ENCODE data around the gene ACP7. TPM values are rescaled to one million over a fixed set of nuclear protein-coding genes. Genes with fewer than 3 reads are reported as not detected.

Gene ACP7
- total RNA-seq, 1 experiment from 2014 or later = 0.15 TPM

DNA sequence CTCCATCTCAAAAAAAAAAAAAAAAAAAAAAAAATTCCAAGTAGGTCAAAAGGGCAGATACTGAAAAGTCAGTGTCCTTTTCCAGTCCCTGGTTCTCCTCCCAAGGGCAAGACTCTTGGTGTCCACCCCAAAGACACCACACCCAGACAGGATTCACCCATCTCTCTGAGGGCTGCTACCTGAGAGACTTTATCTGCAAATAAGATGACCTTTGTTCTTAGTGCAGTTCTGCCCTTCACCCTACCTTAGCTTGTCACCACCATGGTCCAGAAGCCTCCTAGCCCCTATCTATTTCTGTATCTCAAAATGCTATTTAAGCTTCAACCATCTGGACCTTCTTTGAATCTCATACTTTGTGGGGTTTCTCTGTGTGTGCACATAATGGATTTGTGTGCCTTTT is 47.6 kb upstream of the ACP7 start:
- Histone ChIP-seq H2BK12ac (ENCODE audit: insufficient read length, low read depth, low read length) (no peak overlapping the region), H4K5ac (ENCODE audit: insufficient read length, low read depth, low read length) (no peak overlapping the region), H3K23ac (ENCODE audit: insufficient read length, low read depth, low read length) (no peak overlapping the region), H3K23me2 (ENCODE audit: insufficient read length, low read depth, low read length, poor library complexity, severe bottlenecking) (peaks cover 5% of the 10 kb centered on the region), H4K91ac (ENCODE audit: insufficient read length, low read depth, low read length) (no peak overlapping the region), H2AFZ (ENCODE audit: low read length) (no peak overlapping the region), H3K18ac (ENCODE audit: insufficient read length, low read depth, low read length) (no peak overlapping the region), H3K27me3 (ENCODE audit: insufficient read depth, low read length) (no peaks in the 10 kb centered on the region), H3K9me3 (ENCODE audit: control insufficient read depth, low read depth, low read length) (no peaks in the 10 kb centered on the region), H4K20me1 (ENCODE audit: control insufficient read depth, insufficient read depth, insufficient read length) (no peaks in the 10 kb centered on the region), H4K8ac (replicated peaks; ENCODE audit: insufficient read length, low read depth, low read length) (no peak overlapping the region), H3T11ph (ENCODE audit: low read length) (no peak overlapping the region), H3K4me1 (ENCODE audit: insufficient read depth, low read length) (no peaks in the 10 kb centered on the region; the same call in 1 of the 2 replicates), H2BK20ac (ENCODE audit: low read depth, low read length, poor library complexity, severe bottlenecking) (no peak overlapping the region), H2BK120ac (ENCODE audit: low read depth, low read length, poor library complexity, severe bottlenecking) (no peak overlapping the region), H3K56ac (ENCODE audit: insufficient read length, low read depth, low read length) (no peak overlapping the region), H3K14ac (ENCODE audit: insufficient read depth, low read length) (no peak overlapping the region), H3K4ac (ENCODE audit: low read depth, low read length) (no peak overlapping the region), H3K27ac (ENCODE audit: insufficient read length, low read depth, low read length) (no peak overlapping the region), H3K79me1 (ENCODE audit: insufficient read depth, low read depth, low read length, poor library complexity, severe bottlenecking) (no peaks in the 10 kb centered on the region), H2BK5ac (ENCODE audit: insufficient read length, low read length) (no peak overlapping the region), H2AK5ac (ENCODE audit: insufficient read length, low read length) (no peak overlapping the region), H2BK15ac (ENCODE audit: low read depth, low read length) (no peak overlapping the region), H3K9ac (ENCODE audit: extremely low read depth, insufficient read length, low read length) (no peak overlapping the region), H3K79me2 (ENCODE audit: insufficient read depth, low read length) (no peaks in the 10 kb centered on the region), H3K4me2 (ENCODE audit: insufficient read depth, insufficient read length, low read length) (no peak overlapping the region)
- H3K27me3 Mint-ChIP-seq (ENCODE audit: low read depth) = peaks cover 16% of the 10 kb centered on the region
- H3K36me3 Mint-ChIP-seq (ENCODE audit: insufficient read depth in 1 of 3, low read depth in 3 of 3) = peaks cover 0 to 3% (median 0%) of the 10 kb centered on the region in 3 experiments; a peak in 1 of 7 replicates
- peaks cover 9 to 15% of the 10 kb centered on the region in 2 experiments for H3K4me1 Mint-ChIP-seq
- H3K4me3 Mint-ChIP-seq = no peak overlapping the region
- peaks cover 3% of the 10 kb centered on the region in 2 experiments; a peak in 4 of 5 replicates for H3K9me3 Mint-ChIP-seq
- TF ChIP-seq CTCF (conservative IDR thresholded peaks at IDR 0.05) = no peak
- no peak for DNase-seq
- H3K27ac Mint-ChIP-seq = no peak overlapping the region

Data from H9 (cell line).